Body of pancreas (tissue), 4 donors: Measurements from ENCODE around the gene TPPP.
A peak's percentile ranks its signal among the peaks of the same experiment; 100 is the strongest.

Source experiments
- CTCF ChIP-seq, 7 experiments: fragments of 450-650 bp in 4 of 7; fragments of 200-600 bp in 3 of 7; sonication (generic) in 3 of 7; IDR thresholded peaks; one replicate each; pipeline ENCODE4 v1.5.1; 2016 to 2019; ENCODE audit warnings: antibody characterized with exemption in 7 of 7
- POLR2A ChIP-seq, 3 donors: fragments of 450-650 bp; IDR thresholded peaks; one replicate each; pipeline ENCODE4 v1.6.1; 2016; ENCODE audit warnings: antibody characterized with exemption in 3 of 3, mild to moderate bottlenecking in 2 of 3

DNA sequence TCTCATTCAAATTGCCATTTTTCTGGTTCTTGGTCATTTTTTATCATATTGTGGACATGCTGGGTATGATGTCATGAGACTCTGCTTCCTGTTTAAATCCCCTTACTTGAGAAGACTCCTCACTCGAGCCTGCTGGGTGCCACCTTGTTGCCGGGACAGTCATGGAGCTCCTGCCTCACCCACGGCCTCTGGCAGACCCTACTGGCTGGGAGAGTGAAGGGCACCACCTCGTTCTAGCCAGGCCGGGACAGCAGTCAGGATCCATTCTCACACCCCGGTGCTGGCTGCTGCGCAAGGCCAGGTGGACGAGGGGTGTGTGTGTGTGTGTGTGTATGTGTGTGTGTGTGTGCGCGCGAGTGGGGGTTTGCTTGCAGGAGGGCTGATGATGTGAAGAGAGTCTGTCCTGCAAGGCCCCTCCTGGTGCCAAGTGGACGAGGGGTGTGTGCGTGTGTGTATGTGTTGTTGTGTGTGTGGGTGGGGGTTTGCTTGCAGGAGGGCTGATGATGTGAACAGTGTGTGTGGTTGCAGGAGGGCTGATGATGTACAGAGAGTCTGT is 76.6 kb downstream of the TPPP start:
- TF ChIP-seq CTCF (IDR thresholded peaks at IDR 0.05), result peak in 1 of 7 experiments; percentile 22
- TF ChIP-seq POLR2A (IDR thresholded peaks at IDR 0.05), result no peak
